HG02571 (cell line): Measurements from ENCODE around the gene BFSP2.

Experiments used
- ATAC-seq: cut with Tn5 transposase; IDR thresholded peaks from one replicate; pipeline ENCODE4 v1.9.1; 2021; ENCODE audit warnings: mild to moderate bottlenecking, moderate library complexity; ENCODE audit not compliant: unreplicated experiment

Gene BFSP2

DNA sequence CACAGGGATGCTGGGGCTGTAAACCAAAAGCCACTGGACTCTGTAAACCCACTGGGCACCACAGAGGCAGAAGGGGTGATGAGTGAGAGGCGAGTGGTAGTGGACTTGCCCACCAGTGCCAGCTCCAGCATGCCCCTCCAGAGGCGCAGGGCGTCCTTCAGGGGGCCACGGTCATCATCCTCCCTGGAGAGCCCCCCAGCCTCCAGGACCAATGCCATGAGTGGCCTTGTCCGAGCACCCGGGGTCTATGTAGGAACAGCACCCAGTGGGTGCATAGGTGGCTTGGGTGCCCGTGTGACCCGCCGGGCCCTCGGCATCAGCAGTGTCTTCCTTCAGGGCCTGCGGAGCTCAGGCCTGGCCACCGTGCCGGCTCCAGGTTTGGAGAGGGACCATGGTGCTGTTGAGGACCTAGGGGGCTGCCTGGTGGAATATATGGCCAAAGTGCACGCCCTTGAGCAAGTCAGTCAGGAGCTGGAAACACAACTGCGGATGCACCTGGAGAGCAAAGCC lies at the start of gene BFSP2:
Gene BFSP2, plus strand, starts transcription at position 51 of the 510 bp plus-strand sequence. Its CDS starts 28 bp downstream, at position 79.
- ATAC-seq, result no peak

GRCh38 chr3:133354721-133355120 lies 45.1 kb upstream of the BFSP2 start:
- ATAC-seq, result no peak

- no peak for ATAC-seq
Measured at GRCh38 chr3:133360476-133360875, 39.4 kb upstream of the BFSP2 start.

DNA sequence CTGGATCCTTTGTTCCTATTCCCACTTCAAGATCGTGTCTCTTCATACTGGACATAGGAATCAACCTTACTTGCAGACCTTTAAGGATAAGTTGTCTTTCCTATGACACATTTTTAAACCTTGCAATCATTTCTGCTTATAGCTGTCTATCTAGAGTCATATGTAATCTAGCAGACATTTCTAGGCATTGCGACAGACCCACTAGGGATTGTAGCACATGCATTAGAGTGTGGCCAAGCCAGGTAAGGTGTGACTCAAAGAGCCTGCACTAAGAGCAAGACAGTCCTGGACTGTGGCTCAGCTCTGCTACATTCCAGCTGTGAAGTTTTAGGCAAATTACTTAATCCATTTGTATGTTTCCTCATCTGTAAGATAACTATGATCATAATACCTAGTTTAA lies 38.8 kb upstream of the BFSP2 start:
- no peak for ATAC-seq

GRCh38 chr3:133361435-133361834 lies 38.4 kb upstream of the BFSP2 start:
- ATAC-seq, result no peak

GRCh38 chr3:133362539-133362938 lies 37.3 kb upstream of the BFSP2 start:
- no peak for ATAC-seq

DNA sequence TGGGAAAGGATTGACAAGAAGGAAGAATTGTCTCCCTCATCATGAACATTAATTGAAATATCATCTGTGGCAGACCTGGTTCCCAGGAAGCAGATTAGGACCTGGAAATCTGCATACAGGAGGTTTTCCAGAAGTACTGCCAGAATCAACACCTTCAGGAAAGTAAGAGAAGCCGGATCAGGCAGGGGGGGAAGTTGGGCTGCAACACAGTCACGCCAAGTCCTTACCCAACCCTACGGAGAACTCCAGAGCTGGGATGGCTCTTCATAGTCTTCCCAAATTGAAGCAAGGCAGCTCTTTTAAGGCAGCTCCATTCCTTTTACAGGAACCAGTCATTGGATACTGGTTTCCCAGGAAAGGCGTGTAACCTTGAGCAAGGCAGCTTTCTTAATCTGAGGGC lies 35.2 kb upstream of the BFSP2 start:
- no peak for ATAC-seq

GRCh38 chr3:133366921-133367320 lies 32.9 kb upstream of the BFSP2 start:
- ATAC-seq, result no peak

- no peak for ATAC-seq
Measured at GRCh38 chr3:133367403-133367802, 32.5 kb upstream of the BFSP2 start.

DNA sequence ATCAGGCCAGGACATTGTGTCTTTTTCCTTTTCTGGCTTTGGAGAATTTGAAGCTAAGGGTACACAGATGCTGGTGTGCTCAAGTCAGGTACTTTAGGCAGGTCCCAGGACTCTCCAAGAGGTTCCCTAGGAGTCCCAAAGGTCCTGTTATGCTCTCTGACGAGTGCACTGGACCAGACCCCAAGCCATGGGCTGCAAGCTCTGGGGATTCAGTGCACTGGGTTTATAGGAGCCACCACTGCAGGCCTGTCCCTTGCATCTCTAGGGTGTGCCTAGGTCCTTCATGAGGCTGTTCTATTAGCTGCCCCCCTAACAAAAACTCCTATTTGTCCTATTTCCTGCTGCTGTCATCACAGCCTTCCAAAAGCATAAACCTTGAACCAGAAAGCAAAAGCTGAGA lies 31.9 kb upstream of the BFSP2 start:
- no peak for ATAC-seq

GRCh38 chr3:133368371-133369067 lies 31.3 kb upstream of the BFSP2 start:
- no peak for ATAC-seq

DNA sequence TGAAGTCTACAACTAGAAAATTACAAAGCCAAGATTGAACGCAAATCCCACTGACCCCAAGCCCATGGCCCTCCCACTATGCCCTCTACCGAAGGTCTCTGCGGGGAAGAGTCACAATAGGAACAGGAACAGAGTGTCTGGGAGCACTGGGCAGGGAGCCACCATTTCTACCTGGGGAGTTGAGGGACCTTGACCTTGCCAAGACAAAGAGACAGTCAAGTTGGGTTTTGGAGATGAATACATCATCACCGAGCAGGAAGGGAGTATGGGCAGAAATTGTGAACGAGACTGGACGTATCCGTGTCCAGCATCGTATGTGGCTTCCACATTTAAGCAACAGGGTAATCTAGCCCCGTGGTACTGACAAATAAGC lies 30.8 kb upstream of the BFSP2 start:
- ATAC-seq, result no peak

- no peak for ATAC-seq
Measured at GRCh38 chr3:133371181-133371580, 28.7 kb upstream of the BFSP2 start.

GRCh38 chr3:133371676-133372075 lies 28.2 kb upstream of the BFSP2 start:
- ATAC-seq, result no peak

- no peak for ATAC-seq
Measured at GRCh38 chr3:133374708-133375402, 25.0 kb upstream of the BFSP2 start.

- ATAC-seq, result no peak
Measured at GRCh38 chr3:133375403-133375745, 24.5 kb upstream of the BFSP2 start.

- no peak for ATAC-seq
Measured at GRCh38 chr3:133376810-133377209, 23.0 kb upstream of the BFSP2 start.

GRCh38 chr3:133377396-133377795 lies 22.5 kb upstream of the BFSP2 start:
- no peak for ATAC-seq

GRCh38 chr3:133379926-133380325 lies 19.9 kb upstream of the BFSP2 start:
- ATAC-seq, result no peak

DNA sequence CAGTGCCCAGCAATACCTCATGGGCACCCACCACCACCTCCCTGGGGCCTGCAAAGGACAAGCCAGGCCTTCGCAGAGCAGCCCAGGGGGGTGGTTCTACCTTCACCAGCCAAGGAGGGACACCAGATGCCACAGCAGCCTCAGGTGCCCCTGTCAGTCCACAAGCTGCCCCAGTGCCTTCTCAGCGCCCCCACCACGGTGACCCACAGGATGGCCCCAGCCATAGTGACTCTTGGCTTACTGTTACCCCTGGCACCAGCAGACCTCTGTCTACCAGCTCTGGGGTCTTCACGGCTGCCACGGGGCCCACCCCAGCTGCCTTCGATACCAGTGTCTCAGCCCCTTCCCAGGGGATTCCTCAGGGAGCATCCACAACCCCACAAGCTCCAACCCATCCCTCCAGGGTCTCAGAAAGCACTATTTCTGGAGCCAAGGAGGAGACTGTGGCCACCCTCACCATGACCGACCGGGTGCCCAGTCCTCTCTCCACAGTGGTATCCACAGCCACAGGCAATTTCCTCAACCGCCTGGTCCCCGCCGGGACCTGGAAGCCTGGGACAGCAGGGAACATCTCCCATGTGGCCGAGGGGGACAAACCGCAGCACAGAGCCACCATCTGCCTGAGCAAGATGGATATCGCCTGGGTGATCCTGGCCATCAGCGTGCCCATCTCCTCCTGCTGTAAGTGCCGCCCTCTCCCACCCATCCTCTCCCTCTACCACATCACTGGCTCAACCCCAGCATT lies 19.2 kb upstream of the BFSP2 start:
- ATAC-seq, result no peak

DNA sequence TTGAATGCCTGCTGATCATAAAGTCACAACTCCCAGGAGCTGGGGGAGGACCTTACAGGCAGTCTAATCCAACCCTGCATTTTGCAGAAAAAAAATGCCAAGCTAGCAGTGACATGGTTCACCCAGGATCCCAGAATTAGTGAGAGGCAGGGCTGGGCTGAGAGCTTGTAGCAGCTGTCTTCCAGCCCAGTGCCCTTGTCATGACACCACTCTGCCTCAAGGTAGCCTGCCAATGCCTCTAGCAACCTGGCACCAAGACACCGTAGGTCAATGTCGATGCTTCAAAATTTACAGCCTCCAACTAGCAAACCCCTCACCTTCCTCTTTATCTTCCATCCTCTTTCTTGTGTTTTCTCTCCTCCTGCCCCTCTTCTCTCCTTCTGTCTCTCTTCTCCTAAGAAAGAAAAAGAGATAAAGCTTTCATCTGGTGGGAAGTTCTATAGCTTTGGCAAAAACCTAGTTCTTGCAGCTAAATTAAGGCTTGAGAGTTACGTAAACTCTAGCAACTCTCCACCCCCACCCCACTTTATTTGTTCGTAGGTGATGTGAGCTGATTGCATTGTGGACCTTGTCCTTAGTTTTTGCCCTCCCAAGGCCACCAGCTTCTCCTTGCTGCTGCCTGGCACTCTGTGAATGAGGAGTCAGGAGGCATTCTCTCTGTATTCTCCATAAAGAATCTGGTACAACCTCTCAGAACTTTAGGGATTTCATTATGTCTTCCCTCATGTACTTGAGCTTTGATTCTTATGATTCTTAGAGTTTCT lies 18.3 kb upstream of the BFSP2 start:
- no peak for ATAC-seq
